ENCODE measurements around the gene KRT79.

Gene KRT79

GRCh38 chr12:52834727-52835001, 553 bp upstream of the KRT79 start:
- no peak for DNase-seq

GRCh38 chr12:52832985-52833905, 866 bp downstream of the KRT79 start:
- DNase-seq, result no peak

- DNase-seq, result no peak
Measured at GRCh38 chr12:52832451-52832850, 1.7 kb downstream of the KRT79 start.

- DNase-seq, result no peak
Measured at GRCh38 chr12:52831251-52831650, 2.9 kb downstream of the KRT79 start.

DNA sequence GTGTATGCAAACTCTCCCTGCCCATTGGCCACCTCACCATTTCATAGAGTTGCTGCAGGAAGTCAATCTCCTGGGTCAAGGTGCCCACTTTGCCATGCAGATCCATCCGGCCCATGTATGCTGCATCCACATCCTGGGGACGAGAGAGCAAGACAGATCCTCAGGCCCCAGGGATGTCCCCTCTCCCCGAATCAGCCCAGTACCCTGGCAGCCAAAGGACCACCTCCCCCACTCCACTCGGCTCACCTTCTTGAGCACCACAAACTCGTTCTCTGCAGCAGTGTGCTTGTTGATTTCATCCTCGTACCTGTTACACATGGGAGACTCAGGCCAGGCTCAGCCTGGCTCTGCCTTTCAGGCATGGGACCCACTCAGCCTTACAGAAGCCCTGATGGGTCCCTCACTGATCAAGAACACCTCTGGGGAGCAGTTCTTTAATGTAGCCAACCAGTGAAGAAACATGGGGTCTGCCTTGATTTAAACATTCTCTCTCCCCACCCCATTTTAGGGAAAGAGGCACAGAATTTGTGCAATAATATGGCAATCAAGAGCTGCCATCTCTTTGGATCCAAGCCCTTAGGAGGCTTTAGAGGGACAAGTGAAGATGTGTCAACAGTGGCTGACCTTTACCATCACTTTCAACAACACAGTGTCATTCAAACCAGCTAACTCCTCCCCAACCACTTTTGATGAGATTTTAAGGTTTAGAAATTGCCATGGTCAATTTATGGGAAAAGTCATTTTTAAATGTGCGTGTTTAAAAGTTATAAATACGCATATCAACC, 3.9 kb downstream of the KRT79 start:
- DNase-seq, result no peak

- DNase-seq, result no peak
Measured at GRCh38 chr12:52828591-52829021, 5.5 kb downstream of the KRT79 start.

GRCh38 chr12:52828156-52828555, 6.0 kb downstream of the KRT79 start:
- no peak for DNase-seq

- no peak for DNase-seq
Measured at GRCh38 chr12:52827499-52828090, 6.5 kb downstream of the KRT79 start.

DNA sequence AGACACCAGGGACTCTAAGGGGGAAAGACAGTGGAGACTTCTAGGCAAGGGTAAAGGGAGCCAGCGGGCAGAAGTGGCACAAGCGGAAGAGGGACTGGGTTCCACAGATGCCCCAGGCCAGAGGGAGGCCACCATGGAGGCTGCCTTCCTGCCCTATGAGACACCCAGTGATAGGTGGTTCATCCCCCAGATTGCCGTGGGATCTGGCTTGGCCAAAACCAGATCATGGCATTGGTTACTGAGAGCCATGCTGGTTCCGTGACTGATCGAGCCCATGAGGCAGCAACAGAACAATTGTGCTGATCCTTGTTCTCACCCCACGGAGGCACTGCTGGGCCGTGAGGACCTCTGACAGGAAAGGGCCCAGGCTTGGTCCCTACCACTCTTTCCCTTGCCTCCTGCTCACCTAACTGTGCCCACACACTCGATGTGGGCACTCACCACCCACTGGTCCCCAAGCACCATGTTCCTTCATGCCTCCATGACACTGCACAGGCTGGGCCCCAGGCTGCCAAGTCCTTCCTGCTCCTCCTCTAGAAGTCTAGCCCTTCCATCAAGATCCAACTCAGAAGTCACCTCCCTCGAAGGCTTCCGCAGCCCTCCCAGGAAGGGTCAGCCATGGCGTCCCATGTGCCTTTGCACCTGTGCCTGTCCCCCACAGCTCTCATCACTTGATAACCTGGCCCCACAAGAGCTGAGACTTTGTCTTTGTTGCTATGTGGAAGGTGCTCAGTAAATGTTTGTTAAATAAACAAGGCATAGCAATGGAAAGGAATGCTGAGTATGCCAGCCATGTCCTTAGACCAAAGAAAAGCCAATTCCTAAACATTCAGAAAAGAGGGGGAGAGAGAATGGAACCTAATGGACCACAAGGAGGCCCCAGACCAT, 7.3 kb downstream of the KRT79 start:
- DNase-seq, result no peak

DNA sequence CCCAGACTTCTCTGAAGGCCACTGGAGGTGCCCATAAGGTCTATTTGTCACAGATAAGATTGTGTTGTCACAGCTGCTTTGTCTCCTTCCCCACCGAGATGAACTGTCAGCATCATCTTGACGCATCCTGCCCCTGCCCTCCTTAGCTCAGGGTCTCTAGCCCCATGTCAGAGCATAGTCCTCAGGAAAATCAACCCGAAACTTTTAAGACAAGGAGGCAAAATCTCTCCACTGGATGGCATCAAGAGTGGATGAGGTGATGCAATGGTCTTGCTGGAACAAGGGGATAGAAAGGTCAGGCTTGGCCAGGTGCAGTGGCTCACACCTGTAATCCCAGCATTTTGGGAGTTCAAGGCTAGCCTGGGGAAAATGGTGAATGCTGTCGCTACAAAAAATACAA, 8.2 kb downstream of the KRT79 start:
- DNase-seq, result no peak

DNA sequence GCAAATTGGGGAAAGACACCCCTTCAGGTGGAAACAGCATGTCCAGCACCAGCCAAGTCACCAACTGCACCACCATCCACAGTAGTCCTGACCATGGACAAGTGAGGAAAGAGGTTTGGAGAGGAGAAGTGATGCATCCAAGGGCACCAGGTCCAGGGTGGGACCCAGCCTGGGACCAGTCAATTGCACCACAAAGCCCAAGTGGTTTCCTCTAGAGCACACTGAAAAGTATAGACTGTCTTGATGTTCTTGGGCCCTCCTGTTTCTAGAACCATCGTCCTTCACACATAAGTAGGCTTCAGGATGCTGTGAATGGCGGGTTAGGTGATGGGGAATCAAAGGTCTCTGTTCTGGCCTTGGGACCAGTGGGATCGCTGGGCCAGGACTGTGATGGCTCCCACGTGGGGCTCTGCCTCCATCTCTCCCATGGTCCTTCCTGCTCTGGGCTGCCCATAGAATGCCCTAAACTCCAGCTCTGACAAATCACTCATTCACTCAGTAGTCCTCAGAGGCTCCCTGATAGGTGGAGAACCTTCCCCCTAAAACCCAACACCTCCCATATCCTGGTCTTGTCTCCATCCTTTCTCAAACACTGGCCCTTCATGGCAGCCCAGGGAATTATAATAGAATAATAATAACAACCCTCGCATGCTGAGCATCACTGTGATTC, 9.2 kb downstream of the KRT79 start:
- no peak for DNase-seq

- DNase-seq, result no peak
Measured at GRCh38 chr12:52823761-52824450, 10.2 kb downstream of the KRT79 start.

- no peak for DNase-seq
Measured at GRCh38 chr12:52822771-52823510, 11.2 kb downstream of the KRT79 start.

DNA sequence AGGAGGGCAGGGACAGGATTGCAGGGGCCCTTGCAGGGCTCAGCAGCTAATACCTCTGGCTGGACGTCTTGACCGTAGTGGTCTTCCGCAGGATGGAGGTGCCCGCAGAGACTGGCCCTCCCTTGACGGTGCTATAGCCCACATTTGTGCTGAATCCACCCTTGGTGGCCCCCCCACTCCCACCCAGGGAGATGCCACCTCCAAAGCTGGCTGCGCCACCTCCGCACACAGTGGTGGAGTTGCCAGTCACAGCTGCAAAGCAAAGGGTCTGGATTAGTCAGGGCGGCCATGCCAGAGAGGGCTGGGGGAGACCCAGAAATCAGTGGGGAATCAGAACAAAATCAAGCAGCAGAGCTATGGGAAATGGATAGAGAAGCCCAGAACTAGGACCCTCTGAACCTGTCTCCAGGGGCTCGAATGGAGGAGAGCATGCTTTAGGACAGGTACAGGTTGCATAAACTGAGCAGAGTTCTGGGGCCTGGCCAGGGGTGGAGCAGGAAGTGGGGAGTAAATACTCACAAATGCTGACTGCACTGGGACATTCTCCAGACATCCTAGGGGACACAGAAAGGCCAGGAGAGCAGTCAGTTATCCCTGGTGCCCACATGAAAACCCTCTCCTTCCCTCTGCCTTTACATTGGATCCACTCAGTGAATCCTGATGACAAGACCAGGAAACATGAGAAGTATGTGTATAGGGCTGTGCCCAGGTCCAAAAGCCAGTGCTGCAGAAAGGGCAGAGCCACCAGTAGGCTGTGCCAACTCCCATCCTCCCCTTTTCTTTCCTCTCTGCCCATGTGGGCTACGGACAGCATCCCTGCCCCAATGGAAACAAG, 12.1 kb downstream of the KRT79 start:
- no peak for DNase-seq

DNA sequence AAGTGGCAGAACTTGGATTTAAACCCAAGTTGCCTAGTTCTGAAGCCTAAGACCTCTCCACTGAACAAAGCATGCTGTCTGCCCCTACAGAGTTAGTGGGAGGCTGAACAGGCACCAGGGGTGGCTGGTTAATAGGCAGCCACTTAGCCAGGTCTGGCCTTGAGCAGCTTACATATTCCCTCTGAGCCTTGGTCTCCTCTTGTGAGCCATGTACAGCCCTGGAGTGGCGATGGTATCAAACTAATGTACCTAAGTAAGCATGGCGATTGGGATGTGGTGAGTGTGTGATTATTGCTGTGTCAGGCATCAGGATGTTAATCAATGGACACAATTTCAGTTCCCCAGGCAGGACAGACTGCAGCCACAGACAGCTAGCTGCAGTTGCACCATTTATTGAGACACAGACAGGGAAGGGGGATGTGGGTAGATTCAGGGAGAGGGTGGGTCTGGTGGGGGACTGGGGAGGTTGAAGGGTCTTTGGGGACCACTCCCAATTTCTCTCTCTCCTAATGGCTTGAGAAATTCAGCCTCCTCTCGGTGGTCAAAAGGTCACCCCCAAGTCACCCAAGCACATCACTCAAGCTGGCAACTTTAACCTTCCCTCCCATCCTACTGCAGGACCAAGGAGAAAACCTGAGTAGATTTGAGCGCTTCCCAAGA, 12.9 kb downstream of the KRT79 start:
- no peak for DNase-seq

DNA sequence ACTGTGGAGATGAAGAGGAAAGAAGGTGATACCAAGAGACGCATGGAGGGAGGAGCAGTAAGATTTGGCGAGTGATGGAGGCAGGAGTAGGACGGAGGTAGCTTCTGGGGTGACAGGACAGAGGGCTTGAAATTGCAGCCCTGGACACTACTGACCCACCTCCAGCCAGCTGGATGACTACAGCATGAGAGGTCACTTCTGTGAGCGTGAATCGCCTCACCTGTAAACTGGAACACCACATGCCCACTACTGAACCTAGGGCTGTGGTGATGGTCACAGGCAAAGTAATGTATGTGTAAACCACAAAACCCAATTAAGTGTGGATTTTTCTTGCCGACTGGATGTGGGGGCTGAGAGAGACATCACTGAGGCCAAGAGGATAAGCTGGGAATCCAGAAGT, 13.6 kb downstream of the KRT79 start:
- DNase-seq, result no peak

GRCh38 chr12:52819731-52820510, 14.2 kb downstream of the KRT79 start:
- no peak for DNase-seq

GRCh38 chr12:52818887-52819420, 15.2 kb downstream of the KRT79 start:
- DNase-seq, result no peak
